ENCODE measurements around the gene EZR. TPM values are rescaled to one million over a fixed set of nuclear protein-coding genes. Genes with fewer than 3 reads are reported as not detected.
A peak's percentile ranks its signal among the peaks of the same experiment; 100 is the strongest.

Gene EZR
- total and polyA plus RNA-seq, 2 donors (not counting 1 experiment from before 2014, with no cell fraction given): 227 to 945 TPM

- no peak for DNase-seq
- WGBS (ENCODE audit: insufficient coverage): 95% methylated on average over 8 of the region's 11 CpGs
- intact Hi-C loops (cut with micrococcal nuclease): loop anchor here (5.0 kb wide), 2 partner anchors 34 to 46 kb away; no protein-coding TSS in a partner anchor
Measured at GRCh38 chr6:158763434-158764182, 55.6 kb downstream of the EZR start.

More at GRCh38 chr6:158763434-158764182, 55.6 kb downstream of the EZR start:
- peak; percentile 14 for ATAC-seq (ENCODE audit: low read depth)
- Mint-ChIP-seq H3K9me3 (ENCODE audit: insufficient read depth) (no peaks in the 10 kb centered on the region), H3K27ac (peak overlapping the region; percentile 71), H3K4me1 (peaks cover 2% of the 10 kb centered on the region), H3K4me3 (no peak overlapping the region), H3K27me3 (no peaks in the 10 kb centered on the region)
- POLR2A ChIA-PET: interaction anchor here (1.0 to 3.0 kb wide), 4 partner anchors 46 to 59 kb away, joined by 3 to 8 read pairs (median 4); no protein-coding TSS in a partner anchor
- TF ChIP-seq EZH2 (IDR thresholded peaks at IDR 0.05; ENCODE audit: borderline replicate concordance, insufficient read depth, low read depth, low read length, poor library complexity, severe bottlenecking): no peak
- TF ChIP-seq CTCF (IDR thresholded peaks at IDR 0.05): no peak
- no peak overlapping the region for H2AFZ ChIP-seq (ENCODE audit: insufficient read depth, low read depth, low read length, poor library complexity, severe bottlenecking)
- H3K27ac ChIP-seq (ENCODE audit: low read length in 2 of 2): no peak overlapping the region
- CTCF ChIA-PET: interaction anchor here (0.8 to 1.5 kb wide), 4 partner anchors 48 to 196 kb away, joined by 3 to 5 read pairs (median 3); no protein-coding TSS in a partner anchor
- H3K79me2 ChIP-seq (ENCODE audit: control insufficient read depth, insufficient read depth, low read length): no peaks in the 10 kb centered on the region
- peaks cover 39% of the 10 kb centered on the region for H4K20me1 ChIP-seq (ENCODE audit: control insufficient read depth, insufficient read depth, low read length, poor library complexity, severe bottlenecking)
- peaks cover 15 to 39% of the 10 kb centered on the region in 2 experiments for H3K36me3 ChIP-seq (replicated peaks in 1 of 2; ENCODE audit: control extremely low read depth in 1 of 2, control insufficient read depth in 1 of 2, extremely low read depth in 1 of 2, insufficient read depth in 2 of 2, low read length in 1 of 2)
- no peak overlapping the region for H3K4me3 ChIP-seq (ENCODE audit: control extremely low read depth in 1 of 5, extremely low read depth in 1 of 5, insufficient read depth in 1 of 5, low read depth in 2 of 5, low read length in 4 of 5)
- H3K4me1 ChIP-seq (ENCODE audit: control insufficient read depth in 2 of 2, insufficient read depth in 2 of 2, low read length in 2 of 2): no peaks in the 10 kb centered on the region
- no peaks in the 10 kb centered on the region for H3K27me3 ChIP-seq (replicated peaks in 1 of 4; ENCODE audit: control extremely low read depth in 1 of 4, control insufficient read depth in 3 of 4, insufficient read depth in 4 of 4, low read length in 3 of 4)
- no peak overlapping the region for H3K4me2 ChIP-seq (replicated peaks; ENCODE audit: low read depth, low read length, poor library complexity, severe bottlenecking)
- no peaks in the 10 kb centered on the region for H3K9me3 ChIP-seq (ENCODE audit: control extremely low read depth in 1 of 3, control insufficient read depth in 2 of 3, insufficient read depth in 1 of 3, low read length in 2 of 3)
- H3K9ac ChIP-seq (ENCODE audit: low read length): no peak overlapping the region
